HG03432 (cell line): ENCODE results near the gene VAV2.
"Not testable (repeated sequence)": the region's sequence is repeated elsewhere in the genome, so short reads cannot be mapped to it uniquely, and the experiment has no call there.

ENCODE experiments used
- ATAC-seq: cut with Tn5 transposase; IDR thresholded peaks from one replicate; pipeline ENCODE4 v1.9.1; 2021; ENCODE audit warnings: mild to moderate bottlenecking, moderate library complexity; ENCODE audit not compliant: unreplicated experiment

VAV2 gene

GRCh38 chr9:133919253-133920115 lies 72.6 kb downstream of the VAV2 start:
- no peak for ATAC-seq

- no peak for ATAC-seq
Observed at GRCh38 chr9:133918111-133918813, 73.9 kb downstream of the VAV2 start.

- no peak for ATAC-seq
Observed at GRCh38 chr9:133917375-133917774, 74.7 kb downstream of the VAV2 start.

GRCh38 chr9:133916159-133916541 lies 76.0 kb downstream of the VAV2 start:
- ATAC-seq = no peak

- no peak for ATAC-seq
Observed at GRCh38 chr9:133915534-133916158, 76.5 kb downstream of the VAV2 start.

- no peak for ATAC-seq
Observed at GRCh38 chr9:133914442-133915342, 77.4 kb downstream of the VAV2 start.

GRCh38 chr9:133913571-133914369 lies 78.4 kb downstream of the VAV2 start:
- ATAC-seq = no peak

GRCh38 chr9:133910855-133911514 lies 81.1 kb downstream of the VAV2 start:
- no peak for ATAC-seq

- no peak for ATAC-seq
Observed at GRCh38 chr9:133906932-133907910, 84.9 kb downstream of the VAV2 start.

- no peak for ATAC-seq
Observed at GRCh38 chr9:133906218-133906617, 85.9 kb downstream of the VAV2 start.

GRCh38 chr9:133905493-133905892 lies 86.6 kb downstream of the VAV2 start:
- ATAC-seq = no peak

GRCh38 chr9:133904346-133905090 lies 87.6 kb downstream of the VAV2 start:
- ATAC-seq = no peak

GRCh38 chr9:133901184-133901835 lies 90.8 kb downstream of the VAV2 start:
- ATAC-seq = no peak

- ATAC-seq = no peak
Observed at GRCh38 chr9:133897675-133898074, 94.4 kb downstream of the VAV2 start.

GRCh38 chr9:133896007-133896406 lies 96.1 kb downstream of the VAV2 start:
- not testable (repeated sequence) for ATAC-seq

- ATAC-seq = no peak
Observed at GRCh38 chr9:133895335-133895734, 96.8 kb downstream of the VAV2 start.
